T-helper 2 cell (primary cell): Measurements from ENCODE around the gene CEACAM18.
A peak's percentile ranks its signal among the peaks of the same experiment; 100 is the strongest.
"Not testable (repeated sequence)": the region's sequence is repeated elsewhere in the genome, so short reads cannot be mapped to it uniquely, and the experiment has no call there.

Experiments used
- DNase-seq, 5 experiments: peaks; one replicate each; pipeline versions ENCODE4 v3.0.0 to v3.0.0-alpha.2; 2012 to 2022

CEACAM18 gene

DNA sequence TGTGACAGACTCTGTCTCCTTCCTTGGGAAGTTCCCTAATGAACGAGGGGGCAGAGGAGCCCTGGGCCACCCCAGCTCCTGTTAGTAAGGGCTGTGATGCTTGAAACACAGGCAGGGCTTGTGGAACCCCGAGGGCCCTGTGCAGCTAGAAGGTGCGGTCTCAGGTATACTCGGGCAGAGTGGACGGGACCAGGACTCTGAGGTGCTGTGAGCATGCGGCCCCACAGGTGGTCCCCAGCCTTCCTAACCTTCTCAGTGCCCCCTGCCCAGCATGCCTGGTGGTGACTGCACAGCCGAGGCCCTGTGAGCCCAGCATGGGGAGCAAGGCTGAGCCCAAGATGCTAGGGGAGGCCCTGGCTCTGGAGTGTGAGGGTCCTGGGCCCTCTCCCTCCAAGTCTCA is 16.1 kb upstream of the CEACAM18 start:
- DNase-seq: no peak

DNA sequence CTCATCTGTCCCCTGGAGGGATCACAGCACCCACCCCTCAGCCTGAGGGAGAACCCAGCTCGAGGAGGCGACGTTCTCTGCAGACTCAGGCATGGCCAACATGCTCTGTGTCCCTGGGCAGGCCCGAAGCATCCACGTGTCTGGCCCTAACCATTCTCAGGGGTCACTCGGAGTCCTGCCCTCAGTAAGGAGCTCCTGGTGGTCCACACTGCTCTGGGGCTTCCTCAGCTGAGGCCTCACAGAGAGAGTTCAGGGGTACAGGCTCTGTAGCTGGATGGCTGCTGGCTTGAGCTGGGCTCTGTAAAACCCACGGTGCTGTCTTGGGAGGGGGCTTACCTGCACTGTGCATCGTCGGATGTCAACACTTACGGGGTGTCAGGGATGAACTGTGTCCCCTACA is 15.7 kb upstream of the CEACAM18 start:
- no peak for DNase-seq

DNA sequence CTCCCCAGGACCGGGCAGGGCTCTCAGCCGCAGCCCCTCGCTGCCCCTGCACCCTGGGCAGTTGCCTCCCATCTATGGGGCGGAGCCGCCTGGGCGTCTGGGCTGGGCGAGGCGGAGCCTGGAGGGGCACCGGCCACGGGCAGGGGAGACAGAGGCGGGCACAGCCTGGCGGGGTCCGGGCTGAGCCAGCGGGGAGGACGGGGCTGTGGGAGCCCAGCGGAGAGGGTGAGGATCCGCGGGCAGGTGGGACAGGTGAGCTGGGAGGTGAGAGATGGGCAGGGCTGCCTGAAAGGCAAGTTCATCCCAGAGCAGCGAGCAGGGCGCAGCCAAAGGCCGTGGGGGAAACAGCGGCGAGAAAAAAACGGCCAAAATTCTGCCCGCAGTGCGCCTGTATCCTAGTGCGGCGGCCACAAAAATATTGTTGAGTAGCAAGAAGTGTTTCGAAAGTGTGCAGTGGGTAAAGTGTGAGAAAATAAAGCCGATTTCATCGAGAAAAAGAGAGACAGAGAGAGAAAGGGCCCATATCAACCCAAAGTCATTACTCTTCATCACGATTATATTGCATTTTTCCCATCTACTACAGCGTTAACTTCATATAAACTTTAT is 14.3 kb upstream of the CEACAM18 start:
- not testable (repeated sequence) for DNase-seq

DNA sequence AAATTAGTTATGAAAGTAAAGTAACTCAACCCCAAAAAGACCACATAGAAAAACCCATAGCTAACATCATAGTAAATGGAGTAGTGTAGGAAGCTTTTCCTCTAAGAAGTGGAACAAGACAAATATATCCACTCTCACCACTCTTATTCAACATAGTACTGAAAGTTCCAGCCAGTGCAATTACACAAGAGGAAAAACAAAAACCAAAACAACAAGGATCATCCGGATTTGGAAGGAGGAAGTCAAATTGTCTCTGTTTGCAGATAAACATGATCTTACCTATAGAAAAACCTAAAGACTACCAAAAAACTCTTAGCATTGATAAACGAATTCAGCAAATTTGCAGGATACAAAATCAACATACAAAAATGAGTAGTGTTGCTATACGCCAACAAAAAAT is 11.6 kb upstream of the CEACAM18 start:
- DNase-seq: no peak

DNA sequence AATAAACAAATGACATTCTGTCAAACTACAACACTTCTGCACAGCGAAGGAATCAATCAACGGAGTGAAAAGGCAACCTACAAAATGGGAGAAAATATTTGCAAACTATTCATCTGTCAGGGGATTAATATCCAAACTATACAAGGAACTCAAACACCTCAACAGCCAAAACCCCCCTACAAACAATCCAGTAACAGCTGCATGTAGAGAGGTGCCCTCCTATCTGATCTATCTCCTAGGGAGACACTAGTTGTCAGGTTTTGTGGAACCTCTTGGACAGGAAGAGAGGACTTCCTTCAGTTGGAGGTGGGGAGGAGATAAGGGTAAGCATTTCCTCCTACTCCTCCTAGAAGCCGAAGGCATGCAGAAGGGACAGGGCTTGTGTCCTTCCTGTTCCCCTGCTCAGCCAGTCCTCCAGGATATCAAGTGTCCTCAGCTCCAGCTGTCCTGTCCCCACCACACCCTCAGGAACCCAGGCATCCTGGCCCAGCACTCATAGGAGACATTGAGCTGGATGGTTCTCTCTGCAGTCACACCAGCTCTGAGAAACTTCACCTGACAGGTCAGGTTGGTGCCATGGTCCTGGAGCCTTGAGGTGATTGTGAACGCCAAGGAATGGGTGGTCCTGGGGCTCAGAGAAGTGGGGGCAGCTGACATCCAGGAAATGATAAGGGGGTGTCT is 10.3 kb upstream of the CEACAM18 start:
- DNase-seq: peak in 1 of 5 experiments; percentile 23

DNA sequence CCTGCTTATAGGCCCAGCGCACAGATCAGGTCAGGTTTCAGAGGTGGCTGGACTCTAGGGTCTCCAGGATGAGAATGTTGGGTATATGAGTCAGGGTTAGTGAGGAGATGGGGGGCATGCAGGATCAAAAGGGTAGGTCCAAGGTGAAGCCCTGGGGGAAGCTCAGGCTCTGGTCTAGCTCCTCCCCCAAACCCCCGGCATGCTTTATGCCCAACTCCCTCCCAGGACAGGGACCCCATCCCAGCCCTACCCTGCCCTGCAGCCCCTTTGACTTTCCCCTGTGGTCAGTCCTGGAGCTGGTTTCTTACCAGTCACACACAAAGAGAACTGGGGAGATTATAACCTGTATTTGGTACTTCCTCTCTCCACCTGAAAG is 9.8 kb upstream of the CEACAM18 start:
- no peak for DNase-seq

DNA sequence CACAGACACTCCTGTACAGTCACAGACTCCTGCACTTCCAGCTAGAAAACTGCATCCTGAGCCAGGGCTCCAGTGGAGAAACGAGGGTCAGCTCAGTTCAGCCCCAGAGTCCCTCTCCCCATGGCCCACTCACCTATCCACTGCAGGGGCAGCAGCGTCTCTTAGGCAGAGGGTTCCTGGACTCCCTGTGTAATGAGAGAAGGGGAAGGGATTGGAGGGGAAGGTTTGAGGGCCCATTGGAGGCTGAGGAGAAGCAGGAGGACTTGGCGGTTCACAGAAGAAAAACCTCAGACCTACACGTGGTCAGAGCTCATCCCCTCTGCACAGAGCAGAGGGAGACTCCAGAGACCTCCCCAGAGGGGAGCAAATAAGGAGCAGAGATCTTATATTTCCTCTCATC is 9.2 kb upstream of the CEACAM18 start:
- DNase-seq: no peak

DNA sequence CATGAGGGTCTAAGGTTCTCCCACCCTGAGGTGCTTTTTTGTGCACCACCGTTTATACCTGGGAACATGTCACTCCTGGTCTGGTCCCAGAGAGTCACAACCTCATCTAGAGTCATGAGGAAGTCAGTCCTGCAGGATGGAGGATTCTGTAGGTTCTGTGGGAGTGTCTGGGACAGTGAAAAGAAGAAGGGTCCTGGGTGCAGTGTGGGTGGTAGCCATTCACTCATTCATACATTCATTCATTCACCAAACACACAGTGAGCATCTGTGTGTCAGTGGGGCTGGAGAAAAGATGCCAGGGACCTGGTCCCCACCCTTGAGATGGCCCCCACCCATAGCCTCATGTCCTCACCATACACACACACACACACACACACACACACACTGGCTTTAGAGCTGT is 8.7 kb upstream of the CEACAM18 start:
- no peak for DNase-seq

DNA sequence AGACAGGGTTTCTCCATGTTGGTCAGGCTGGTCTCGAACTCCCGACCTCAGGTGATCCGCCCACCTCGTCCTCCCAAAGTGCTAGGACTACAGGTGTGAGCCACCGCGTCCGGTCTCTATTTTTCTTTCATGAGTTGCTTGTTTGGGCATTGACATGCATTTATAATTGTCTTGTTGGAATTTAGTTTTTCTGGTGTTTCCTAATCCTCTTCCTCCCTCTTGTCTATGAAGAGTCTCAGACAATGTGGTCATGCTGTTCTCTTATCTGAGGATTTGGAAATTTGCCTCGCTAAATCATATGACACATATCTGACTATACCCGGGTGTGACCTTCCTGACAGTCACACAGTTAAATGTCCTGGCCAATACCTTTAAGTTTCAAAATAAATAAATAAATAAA is 7.4 kb upstream of the CEACAM18 start:
- DNase-seq: no peak

DNA sequence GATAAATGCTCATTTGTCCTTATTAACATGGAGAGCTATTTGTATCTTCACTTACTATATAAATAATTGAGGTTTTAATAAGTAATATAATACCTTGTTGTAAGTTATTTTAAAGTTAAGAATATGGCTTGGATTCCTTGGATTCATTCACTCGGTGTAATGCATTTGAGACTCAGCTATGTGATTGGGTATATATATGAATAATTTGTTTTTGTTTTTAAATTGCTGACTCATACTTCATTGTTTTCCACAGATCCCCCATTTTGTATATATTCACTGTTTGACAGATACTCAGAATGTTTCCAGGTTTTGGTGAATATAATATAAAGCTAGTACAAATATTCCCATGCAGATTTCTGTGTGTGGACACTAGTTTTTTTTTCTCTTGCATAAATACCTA is 6.8 kb upstream of the CEACAM18 start:
- no peak for DNase-seq

DNA sequence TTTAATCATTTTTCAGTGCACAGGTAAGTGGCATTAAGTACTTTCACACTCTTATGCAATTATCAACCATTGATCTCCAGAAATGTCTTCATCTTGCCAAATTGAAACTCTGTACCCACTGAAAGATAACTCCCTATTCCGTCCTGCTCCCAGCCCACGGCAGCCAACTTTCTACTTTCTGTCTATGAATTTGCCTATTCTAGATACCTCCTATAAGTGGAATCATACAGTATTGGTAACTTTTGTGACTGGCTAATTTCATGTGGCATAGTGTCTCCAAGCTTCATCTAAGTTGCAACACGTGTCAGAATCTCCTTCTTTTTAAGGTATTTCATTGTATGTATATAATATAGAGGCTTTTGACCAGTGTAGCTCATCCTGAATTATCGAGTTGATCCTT is 5.7 kb upstream of the CEACAM18 start:
- no peak for DNase-seq

DNA sequence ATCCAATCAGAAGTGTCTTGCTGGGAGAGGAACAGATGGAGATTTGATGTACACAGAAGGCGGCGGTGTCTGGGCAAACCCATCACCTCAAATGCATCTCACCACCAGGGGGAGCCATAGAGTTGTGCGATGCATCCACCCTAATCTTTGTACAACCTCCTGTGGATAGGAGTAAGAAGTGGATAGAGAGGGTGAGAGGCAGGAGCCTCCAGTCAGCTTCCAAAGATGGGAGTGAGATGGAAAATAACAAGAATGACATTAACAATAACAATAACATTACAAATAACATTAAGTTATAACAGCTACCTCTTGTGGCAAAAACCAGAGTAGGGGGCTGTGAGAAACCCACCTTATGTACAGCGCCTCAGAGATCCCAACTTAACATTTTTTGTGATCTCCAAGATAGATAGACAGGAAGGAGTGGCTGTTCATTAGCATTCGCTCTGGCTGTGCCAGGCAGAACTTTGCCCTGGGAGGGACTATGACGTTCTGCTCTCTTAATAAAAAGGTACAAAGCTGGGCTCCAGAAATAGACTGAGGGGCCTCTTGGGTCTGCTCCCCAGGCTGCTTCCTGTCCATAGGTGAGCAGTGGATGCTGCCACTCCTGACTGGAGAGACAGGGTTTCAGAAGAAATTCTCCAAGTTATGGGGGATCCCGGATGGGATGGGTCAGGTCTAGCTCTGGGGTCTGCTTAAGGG is 5.2 kb upstream of the CEACAM18 start:
- peak; percentile 40 to 79 (median 62) for DNase-seq

DNA sequence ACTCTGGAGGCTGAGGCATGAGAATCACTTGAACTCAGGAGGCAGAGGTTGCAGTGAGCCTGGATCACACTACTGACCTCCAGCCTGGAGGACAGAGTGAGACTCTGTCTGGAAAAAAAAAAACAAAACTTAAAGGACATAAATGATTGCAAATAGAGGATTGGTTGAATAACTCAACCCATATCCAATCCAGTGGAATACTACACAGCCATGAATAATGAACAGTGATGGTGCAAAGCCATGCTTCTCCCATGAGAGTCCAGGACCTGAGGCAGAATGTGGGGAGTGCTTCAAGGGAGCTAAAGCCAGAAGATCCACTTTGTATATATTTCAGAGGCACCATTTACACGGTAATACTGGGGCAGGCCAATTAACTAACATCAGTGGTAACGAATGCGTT is 2.2 kb upstream of the CEACAM18 start:
- no peak for DNase-seq

DNA sequence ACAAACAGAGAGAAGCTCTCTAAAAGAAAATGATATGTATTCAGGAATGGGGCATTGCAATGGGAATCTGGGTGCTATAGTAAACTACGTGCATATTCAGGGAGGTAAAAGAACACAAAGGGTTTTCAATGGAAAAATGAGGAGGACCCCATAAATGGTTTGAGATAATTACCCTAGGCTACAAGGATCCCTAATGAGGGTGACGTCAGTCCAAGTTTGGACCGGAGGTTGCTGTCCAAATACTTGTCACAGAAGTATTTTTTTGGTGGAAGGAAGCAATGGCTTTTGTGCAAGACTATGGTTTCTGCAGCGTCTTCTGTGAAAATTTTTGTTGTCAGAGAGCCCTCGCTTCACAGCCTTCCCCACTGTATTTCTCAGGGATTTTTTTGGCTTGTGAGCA is 995 bp upstream of the CEACAM18 start:
- DNase-seq: no peak

DNA sequence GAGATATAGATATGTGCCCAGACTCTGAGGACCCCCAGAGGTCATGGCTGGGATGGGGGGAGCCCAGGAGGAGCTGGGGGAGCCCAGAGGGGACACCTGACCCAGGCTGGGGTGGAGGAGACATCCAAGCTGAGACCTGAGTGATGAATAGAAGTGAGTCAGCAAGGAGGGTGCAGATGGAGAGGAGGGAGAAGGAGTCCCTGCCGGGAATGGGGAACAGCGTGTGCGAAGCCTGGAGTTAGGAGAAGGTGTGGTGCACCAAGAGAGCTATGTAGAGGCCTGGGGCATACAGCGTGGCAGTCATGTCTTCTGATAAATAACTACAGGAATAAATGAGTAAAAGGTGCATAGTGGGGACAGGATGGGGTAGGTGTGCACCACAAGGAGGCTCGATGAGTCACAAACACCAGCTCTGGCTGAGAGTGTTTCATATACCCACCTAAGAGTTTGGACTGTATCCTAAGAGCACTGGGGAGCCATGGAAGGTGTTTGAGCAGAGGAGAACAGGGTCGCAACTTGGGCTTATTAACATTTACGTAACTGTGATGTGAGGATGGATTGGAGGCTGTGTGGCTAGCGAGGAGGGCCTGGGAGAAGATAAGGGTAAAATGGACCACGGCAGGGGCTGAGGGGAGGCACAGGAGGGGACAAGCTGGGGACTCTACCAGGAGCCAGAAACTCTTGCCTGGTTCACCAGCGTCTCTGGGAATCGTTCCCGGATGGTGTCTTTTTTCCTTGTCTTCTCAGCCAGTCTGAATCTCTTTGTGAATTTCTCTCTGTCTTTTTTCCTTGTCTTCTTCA is 1.4 kb downstream of the CEACAM18 start:
- DNase-seq: peak in 1 of 5 experiments; percentile 16

DNA sequence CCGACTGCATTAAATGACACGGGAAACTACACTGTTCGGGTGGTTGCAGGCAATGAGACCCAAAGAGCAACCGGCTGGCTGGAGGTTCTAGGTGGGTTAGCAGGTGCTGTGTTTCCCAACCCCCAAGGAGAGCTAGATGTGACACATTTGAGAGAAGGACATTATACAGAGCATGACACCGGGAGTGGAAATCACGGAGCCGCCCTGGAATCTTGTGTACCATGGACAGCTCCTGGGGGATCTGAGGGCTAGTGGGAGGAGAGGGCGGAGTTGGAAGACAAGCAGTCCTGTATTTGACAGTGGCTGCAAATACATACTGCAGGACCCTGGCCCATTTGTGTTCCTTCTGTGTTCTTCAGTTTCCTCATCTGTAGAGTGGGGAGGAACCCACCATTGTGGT is 2.3 kb downstream of the CEACAM18 start:
- DNase-seq: no peak

DNA sequence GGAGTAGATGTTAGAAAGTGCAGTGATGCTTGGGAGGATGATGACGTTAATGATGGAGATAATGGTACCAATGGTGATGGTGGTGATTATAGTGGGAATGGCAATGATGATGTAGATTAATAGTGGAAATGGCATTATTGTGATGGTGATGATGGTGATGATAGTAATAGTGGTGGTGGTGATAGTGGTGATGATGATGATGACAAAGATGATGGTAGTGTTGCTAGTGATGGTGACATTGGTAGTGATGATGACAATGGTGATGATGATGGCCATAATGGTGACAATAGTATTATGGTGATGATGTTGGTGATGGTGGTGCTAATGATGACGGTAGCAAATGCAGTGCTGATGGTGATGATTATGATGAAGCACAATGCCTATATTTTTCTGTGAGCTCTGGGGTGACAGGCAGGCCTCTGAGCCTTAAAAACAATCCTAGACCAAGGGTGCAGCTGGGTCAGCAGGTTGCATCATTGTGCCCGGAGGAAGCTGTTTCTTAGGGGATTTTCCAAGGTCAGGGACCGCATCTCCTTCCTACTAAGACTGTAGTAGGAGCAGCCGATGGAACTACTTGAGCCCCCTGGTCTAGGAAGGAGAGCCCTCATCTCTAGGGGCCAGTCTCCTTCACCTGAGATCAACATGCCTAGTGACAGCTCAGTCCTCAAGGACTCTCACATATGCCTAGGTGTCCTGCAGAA is 7.8 kb downstream of the CEACAM18 start:
- DNase-seq: no peak

DNA sequence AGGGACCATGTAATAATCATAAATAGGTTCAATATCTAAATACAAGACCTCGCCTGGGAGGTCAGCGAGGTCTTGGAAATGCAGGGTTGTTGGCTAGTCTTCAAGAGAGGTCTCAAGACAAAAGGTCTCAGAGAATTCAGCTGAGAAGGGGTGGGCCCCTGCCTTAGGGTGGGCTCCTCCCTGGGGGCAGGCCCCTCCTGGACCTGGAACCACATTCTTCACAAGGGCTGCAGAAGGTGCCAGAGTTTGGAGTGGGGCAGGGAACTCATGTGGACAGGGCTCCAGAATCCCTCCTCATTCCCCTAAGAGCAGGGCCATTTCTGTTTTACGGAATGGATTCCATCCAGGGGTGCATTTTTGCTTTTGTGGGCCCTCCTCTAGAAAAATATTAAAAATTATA is 10.2 kb downstream of the CEACAM18 start:
- no peak for DNase-seq

DNA sequence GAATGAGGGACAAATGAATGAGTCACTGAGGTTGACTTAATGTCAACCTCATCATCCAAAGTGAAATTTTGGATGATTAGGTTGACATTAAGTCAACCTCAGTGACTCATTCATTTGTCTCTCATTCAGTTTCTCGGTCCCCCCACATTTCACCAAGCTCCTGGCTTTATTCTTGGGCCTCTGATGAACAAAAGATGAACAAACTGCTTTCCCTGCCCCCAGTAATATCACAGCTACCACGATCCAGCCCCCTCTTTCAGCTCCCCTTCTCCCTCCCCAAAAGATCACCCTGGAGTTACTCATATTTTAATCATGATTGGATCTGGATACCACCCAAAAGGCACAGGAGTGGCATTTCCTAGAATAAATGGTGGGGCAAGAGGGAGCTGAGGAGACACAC is 10.8 kb downstream of the CEACAM18 start:
- no peak for DNase-seq

DNA sequence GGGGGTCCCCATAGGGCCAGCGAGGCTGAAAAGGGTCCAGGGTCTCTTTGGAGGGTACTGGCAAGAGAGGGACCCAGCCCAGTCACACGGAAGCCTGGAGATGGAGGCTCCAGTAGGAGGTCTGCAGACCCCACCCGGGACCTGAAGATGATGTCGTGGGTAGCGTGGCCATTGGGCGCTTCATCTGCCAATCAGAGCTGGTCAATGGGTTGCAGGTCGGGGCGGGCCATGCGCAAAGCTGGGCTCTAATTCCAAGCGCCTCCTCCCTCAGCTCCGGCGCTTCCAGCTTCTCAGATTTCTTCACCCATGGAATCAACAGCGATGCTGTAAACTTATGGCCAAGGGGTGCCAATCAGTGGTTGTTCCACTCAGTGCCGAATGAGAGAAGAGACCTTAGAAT is 12.3 kb downstream of the CEACAM18 start:
- DNase-seq: no peak

DNA sequence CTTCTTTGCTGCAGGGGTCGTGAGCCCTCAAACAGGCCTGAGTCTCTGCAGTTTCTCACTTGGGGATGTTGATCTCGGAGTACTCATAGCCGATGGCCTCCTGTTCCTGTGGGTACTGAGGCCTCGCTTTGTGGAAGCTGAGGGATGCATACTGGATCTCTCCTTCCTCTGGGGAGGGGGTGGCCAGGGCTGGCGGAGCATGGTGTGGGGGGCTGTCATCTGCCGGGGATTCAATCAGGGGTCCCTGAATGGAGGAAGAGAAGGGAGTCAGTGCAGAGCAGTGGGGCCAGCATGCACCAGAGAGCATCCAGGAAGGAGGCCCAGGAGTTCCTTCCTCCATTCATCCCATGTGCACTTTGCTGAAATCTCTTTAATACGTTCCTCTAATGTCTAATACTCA is 13.2 kb downstream of the CEACAM18 start:
- DNase-seq: no peak

DNA sequence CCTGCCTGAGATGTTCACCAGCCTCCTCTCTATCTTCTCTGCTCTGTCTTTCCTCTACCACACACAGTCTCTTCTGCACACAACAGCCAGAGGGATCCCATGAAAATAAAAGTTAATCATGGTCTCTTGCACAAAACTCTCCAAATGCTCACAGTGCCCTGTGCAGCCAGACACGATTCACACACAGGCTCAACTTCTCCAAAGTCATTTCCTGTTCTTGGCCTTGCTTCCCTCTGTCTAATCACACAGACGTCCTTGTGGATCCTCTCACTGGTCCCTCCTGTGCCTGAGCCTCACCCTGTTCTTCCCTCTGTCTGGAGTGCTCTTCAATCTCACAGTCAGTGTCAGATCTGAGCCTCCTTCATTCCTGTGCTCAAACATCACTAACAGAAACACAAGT is 15.4 kb downstream of the CEACAM18 start:
- no peak for DNase-seq

DNA sequence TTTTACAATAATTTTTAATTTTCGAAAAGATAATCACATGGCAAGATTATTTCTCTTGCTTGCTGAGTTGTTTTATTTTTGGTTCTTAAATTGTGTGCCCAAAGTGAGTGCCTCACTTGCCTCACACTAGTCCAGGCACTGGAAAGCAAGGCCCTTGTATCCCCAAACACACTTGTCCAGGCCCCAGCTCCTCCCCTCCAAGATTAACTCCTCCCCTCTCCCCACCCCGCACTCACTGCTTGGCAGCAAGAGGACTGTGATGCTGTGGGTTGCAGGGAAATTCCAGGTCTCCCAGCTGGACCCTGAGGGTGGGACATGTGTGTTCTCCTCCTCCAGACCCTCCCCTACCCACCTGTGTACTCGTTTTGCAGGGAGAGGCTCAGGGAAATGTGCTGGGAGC is 19.3 kb downstream of the CEACAM18 start:
- no peak for DNase-seq
